Neural progenitor cell (in vitro differentiated cells): Measurements from ENCODE around the gene IBA57. TPM values are rescaled to one million over a fixed set of nuclear protein-coding genes. Genes with fewer than 3 reads are reported as not detected.

Source experiments
- DNase-seq: peaks from one replicate; pipeline ENCODE4 v3.0.0-alpha.2; 2016; ENCODE audit warnings: low spot score
- H2AFZ ChIP-seq: fragments of 200-600 bp; sonication (generic); replicated peaks from 2 replicates; pipeline ENCODE4 v1.6.1; 2016; ENCODE audit warnings: antibody characterized with exemption
- H3F3A ChIP-seq: fragments of 200-600 bp; sonication (generic); 2 replicates; pipeline ENCODE4 v1.6.1; 2016; ENCODE audit warnings: antibody characterized with exemption, low read depth
- H3K27ac ChIP-seq: fragments of 200-600 bp; sonication (generic); 2 replicates; pipeline ENCODE4 v1.5.1; 2016; ENCODE audit warnings: mild to moderate bottlenecking
- H3K27me3 ChIP-seq: fragments of 200-600 bp; sonication (generic); 2 replicates; pipeline ENCODE4 v1.6.1; 2016; ENCODE audit warnings: mild to moderate bottlenecking, moderate library complexity
- H3K36me3 ChIP-seq: fragments of 200-600 bp; sonication (generic); 2 replicates; pipeline ENCODE4 v1.5.1; 2016
- H3K4me1 ChIP-seq: fragments of 200-600 bp; sonication (generic); 2 replicates; pipeline ENCODE4 v1.6.1; 2016; ENCODE audit warnings: mixed run types
- H3K4me2 ChIP-seq: fragments of 200-600 bp; sonication (generic); 2 replicates; pipeline ENCODE4 v1.6.1; 2016
- H3K4me3 ChIP-seq: fragments of 200-600 bp; sonication (generic); 2 replicates; pipeline ENCODE4 v1.5.1; 2016
- H3K79me2 ChIP-seq: fragments of 200-600 bp; sonication (generic); 2 replicates; pipeline ENCODE4 v1.6.1; 2016; ENCODE audit warnings: low read depth
- H3K9ac ChIP-seq: fragments of 200-600 bp; sonication (generic); 2 replicates; pipeline ENCODE4 v1.6.1; 2016
- H3K9me3 ChIP-seq: fragments of 200-600 bp; sonication (generic); 2 replicates; pipeline ENCODE4 v1.5.1; 2016; ENCODE audit warnings: low read depth
- H4K20me1 ChIP-seq: fragments of 200-600 bp; sonication (generic); 2 replicates; pipeline ENCODE4 v1.6.1; 2016; ENCODE audit warnings: low read depth
- H3K27ac Mint-ChIP-seq: 3 replicates; pipeline ENCODE4 v1.8.0; 2021; ENCODE audit warnings: mixed read lengths
- H3K27me3 Mint-ChIP-seq: 2 replicates; pipeline ENCODE4 v1.8.0; 2022; ENCODE audit warnings: low read depth, mild to moderate bottlenecking, inconsistent platforms, moderate library complexity, mixed read lengths; ENCODE audit not compliant: insufficient read depth
- H3K36me3 Mint-ChIP-seq: 3 replicates; pipeline ENCODE4 v1.8.0; 2021; ENCODE audit warnings: mixed read lengths
- H3K4me1 Mint-ChIP-seq: 3 replicates; pipeline ENCODE4 v1.8.0; 2021; ENCODE audit warnings: mixed read lengths
- H3K4me3 Mint-ChIP-seq: 3 replicates; pipeline ENCODE4 v1.8.0; 2021; ENCODE audit warnings: mild to moderate bottlenecking, moderate library complexity, mixed read lengths
- H3K9me3 Mint-ChIP-seq: 3 replicates; pipeline ENCODE4 v1.8.0; 2020; ENCODE audit warnings: mixed read lengths
- CTCF ChIP-seq: fragments of 200-600 bp; sonication (generic); IDR thresholded peaks from 2 replicates; pipeline ENCODE4 v1.5.1; 2017; ENCODE audit warnings: antibody characterized with exemption, mild to moderate bottlenecking
- EZH2 ChIP-seq: fragments of 200-600 bp; sonication (generic); IDR thresholded peaks from 2 replicates; pipeline ENCODE4 v1.6.1; 2017; ENCODE audit warnings: antibody characterized with exemption, mild to moderate bottlenecking, moderate library complexity
- EZH2phosphoT487 ChIP-seq: fragments of 200-600 bp; sonication (generic); IDR thresholded peaks from 2 replicates; pipeline ENCODE4 v1.6.1; 2017; ENCODE audit warnings: antibody characterized with exemption
- total RNA-seq: library from RNA; depleted of rRNA; stranded (reverse); fragments of >200 nt; gene quantifications from 2 replicates; pipeline ENCODE4 v1.2.3, GENCODE V29; 2015; ENCODE audit warnings: low replicate concordance

Gene IBA57
- total RNA-seq, 1 donor from 2014 or later: 2.2 TPM

- Histone ChIP-seq H2AFZ (no peak overlapping the region), H3K27ac (no peak overlapping the region), H3K27me3 (no peaks in the 10 kb centered on the region), H3F3A (no peaks in the 10 kb centered on the region), H3K4me2 (no peak overlapping the region), H3K9ac (no peak overlapping the region), H3K4me1 (no peaks in the 10 kb centered on the region), H3K4me3 (no peak overlapping the region), H3K79me2 (no peaks in the 10 kb centered on the region), H4K20me1 (no peaks in the 10 kb centered on the region), H3K36me3 (no peaks in the 10 kb centered on the region), H3K9me3 (no peaks in the 10 kb centered on the region)
- Mint-ChIP-seq H3K27ac (no peak overlapping the region), H3K4me3 (no peak overlapping the region), H3K9me3 (no peaks in the 10 kb centered on the region), H3K27me3 (peaks cover 2% of the 10 kb centered on the region), H3K36me3 (peaks cover 2% of the 10 kb centered on the region), H3K4me1 (peaks cover 14% of the 10 kb centered on the region)
- DNase-seq: no peak
- no peak for TF ChIP-seq EZH2
- TF ChIP-seq CTCF: peak; percentile 43
Observed at GRCh38 chr1:228180271-228180958, 14.8 kb downstream of the IBA57 start.

- Histone ChIP-seq H3K27me3 (no peaks in the 10 kb centered on the region), H3K27ac (no peak overlapping the region), H3K36me3 (no peaks in the 10 kb centered on the region), H3F3A (no peaks in the 10 kb centered on the region), H4K20me1 (no peaks in the 10 kb centered on the region), H2AFZ (no peak overlapping the region), H3K4me1 (no peaks in the 10 kb centered on the region), H3K79me2 (no peaks in the 10 kb centered on the region), H3K9me3 (no peaks in the 10 kb centered on the region), H3K9ac (no peak overlapping the region), H3K4me3 (no peak overlapping the region), H3K4me2 (no peak overlapping the region)
- Mint-ChIP-seq H3K4me3 (no peak overlapping the region), H3K9me3 (no peaks in the 10 kb centered on the region), H3K27ac (no peak overlapping the region), H3K27me3 (peaks cover 2% of the 10 kb centered on the region), H3K36me3 (peaks cover 2% of the 10 kb centered on the region), H3K4me1 (peaks cover 14% of the 10 kb centered on the region)
- DNase-seq: no peak
- TF ChIP-seq EZH2 (no peak), CTCF (no peak), EZH2phosphoT487 (no peak)
Observed at GRCh38 chr1:228180959-228181644, 15.5 kb downstream of the IBA57 start.

GRCh38 chr1:228181645-228182034 is 16.0 kb downstream of the IBA57 start:
- Histone ChIP-seq H2AFZ (no peak overlapping the region), H3K27me3 (no peaks in the 10 kb centered on the region), H3K9me3 (no peaks in the 10 kb centered on the region), H3K9ac (no peak overlapping the region), H4K20me1 (no peaks in the 10 kb centered on the region), H3K79me2 (no peaks in the 10 kb centered on the region), H3K27ac (no peak overlapping the region), H3K4me1 (no peaks in the 10 kb centered on the region), H3K4me3 (no peak overlapping the region), H3K36me3 (no peaks in the 10 kb centered on the region), H3K4me2 (no peak overlapping the region), H3F3A (no peaks in the 10 kb centered on the region)
- Mint-ChIP-seq H3K9me3 (no peaks in the 10 kb centered on the region), H3K27ac (peak overlapping the region; percentile 50), H3K36me3 (peaks cover 2% of the 10 kb centered on the region), H3K27me3 (peaks cover 2% of the 10 kb centered on the region), H3K4me3 (no peak overlapping the region), H3K4me1 (peaks cover 14% of the 10 kb centered on the region)
- TF ChIP-seq EZH2 (no peak), CTCF (no peak), EZH2phosphoT487 (no peak)
- DNase-seq: no peak
